ENCODE results near the gene PARD3. TPM values are rescaled to one million over a fixed set of nuclear protein-coding genes. Genes with fewer than 3 reads are reported as not detected.

Gene PARD3
- total RNA-seq, 1 donor from 2014 or later = 76.4 TPM

- no peak for DNase-seq (ENCODE audit: low read depth)
- no peak overlapping the region for H3K4me3 ChIP-seq (ENCODE audit: low read depth, low read length)
- no peaks in the 10 kb centered on the region for H3K36me3 ChIP-seq (ENCODE audit: control insufficient read depth, insufficient read depth, low read length)
- TF ChIP-seq CTCF (IDR thresholded peaks at IDR 0.05; ENCODE audit: insufficient read depth, low read length, poor library complexity, severe bottlenecking) = no peak
- no peaks in the 10 kb centered on the region for H3K27me3 ChIP-seq (ENCODE audit: control insufficient read depth, insufficient read depth, low read length)
Measured at GRCh38 chr10:34107626-34108516, 707.2 kb downstream of the PARD3 start.

GRCh38 chr10:34106356-34106885 lies 708.7 kb downstream of the PARD3 start:
- no peak for TF ChIP-seq CTCF (IDR thresholded peaks at IDR 0.05; ENCODE audit: insufficient read depth, low read length, poor library complexity, severe bottlenecking)
- no peak for DNase-seq (ENCODE audit: low read depth)
- H3K27me3 ChIP-seq (ENCODE audit: control insufficient read depth, insufficient read depth, low read length) = no peaks in the 10 kb centered on the region
- no peak overlapping the region for H3K4me3 ChIP-seq (ENCODE audit: low read depth, low read length)
- H3K36me3 ChIP-seq (ENCODE audit: control insufficient read depth, insufficient read depth, low read length) = no peaks in the 10 kb centered on the region

GRCh38 chr10:34104829-34105572 lies 710.1 kb downstream of the PARD3 start:
- Histone ChIP-seq H3K27me3 (ENCODE audit: control insufficient read depth, insufficient read depth, low read length) (no peaks in the 10 kb centered on the region), H3K36me3 (ENCODE audit: control insufficient read depth, insufficient read depth, low read length) (no peaks in the 10 kb centered on the region)
- DNase-seq (ENCODE audit: low read depth) = no peak

GRCh38 chr10:34102893-34103506 lies 712.1 kb downstream of the PARD3 start:
- no peak for TF ChIP-seq CTCF (IDR thresholded peaks at IDR 0.05; ENCODE audit: insufficient read depth, low read length, poor library complexity, severe bottlenecking)

More at GRCh38 chr10:34104829-34105572, 710.1 kb downstream of the PARD3 start:
- no peak overlapping the region for H3K4me3 ChIP-seq (ENCODE audit: low read depth, low read length)
- no peak for TF ChIP-seq CTCF (IDR thresholded peaks at IDR 0.05; ENCODE audit: insufficient read depth, low read length, poor library complexity, severe bottlenecking)

GRCh38 chr10:34102237-34102673 lies 712.8 kb downstream of the PARD3 start:
- Histone ChIP-seq H3K27me3 (ENCODE audit: control insufficient read depth, insufficient read depth, low read length) (no peaks in the 10 kb centered on the region), H3K36me3 (ENCODE audit: control insufficient read depth, insufficient read depth, low read length) (no peaks in the 10 kb centered on the region), H3K4me3 (ENCODE audit: low read depth, low read length) (no peak overlapping the region)
- no peak for DNase-seq (ENCODE audit: low read depth)
- no peak for TF ChIP-seq CTCF (IDR thresholded peaks at IDR 0.05; ENCODE audit: insufficient read depth, low read length, poor library complexity, severe bottlenecking)

More at GRCh38 chr10:34102893-34103506, 712.1 kb downstream of the PARD3 start:
- H3K27me3 ChIP-seq (ENCODE audit: control insufficient read depth, insufficient read depth, low read length) = no peaks in the 10 kb centered on the region
- no peaks in the 10 kb centered on the region for H3K36me3 ChIP-seq (ENCODE audit: control insufficient read depth, insufficient read depth, low read length)
- no peak for DNase-seq (ENCODE audit: low read depth)
- H3K4me3 ChIP-seq (ENCODE audit: low read depth, low read length) = no peak overlapping the region

Data from kidney epithelial cell (primary cell).